GM19238 (cell line): Measurements from ENCODE around the gene ANKRD17.

Source experiments
- DNase-seq: peaks from one replicate; pipeline ENCODE4 v3.0.0; 2011; ENCODE audit warnings: low spot score; ENCODE audit not compliant: insufficient read length

The ANKRD17 gene

DNA sequence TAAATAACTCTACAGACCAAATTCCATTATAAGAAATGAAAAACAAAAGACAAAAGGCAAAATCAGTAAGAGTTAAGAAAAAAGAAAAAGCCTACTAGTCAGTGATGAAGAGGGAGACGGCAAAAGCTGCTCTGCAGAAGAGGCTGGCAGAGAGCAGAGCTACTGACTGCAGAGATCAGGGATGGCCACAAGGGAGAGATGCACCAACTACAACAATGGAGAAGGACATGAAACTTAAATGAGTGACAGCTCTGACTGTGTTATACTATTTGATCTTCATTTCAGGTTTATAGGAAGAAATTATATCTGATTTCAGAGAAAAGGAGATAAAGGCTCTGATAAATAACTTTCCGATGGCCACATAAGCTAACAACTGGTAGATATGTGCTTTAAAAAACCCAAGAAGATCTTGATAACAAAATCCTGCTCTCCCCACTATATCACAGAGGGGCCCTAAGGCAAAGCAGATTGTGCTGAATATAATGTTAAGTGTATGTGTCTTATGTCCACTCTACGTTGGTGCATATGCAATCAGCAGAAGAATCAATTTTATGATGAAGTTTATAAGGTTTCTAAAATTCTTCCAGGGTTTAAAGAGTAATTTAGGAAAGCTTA lies 130.7 kb downstream of the ANKRD17 start:
- no peak for DNase-seq

DNA sequence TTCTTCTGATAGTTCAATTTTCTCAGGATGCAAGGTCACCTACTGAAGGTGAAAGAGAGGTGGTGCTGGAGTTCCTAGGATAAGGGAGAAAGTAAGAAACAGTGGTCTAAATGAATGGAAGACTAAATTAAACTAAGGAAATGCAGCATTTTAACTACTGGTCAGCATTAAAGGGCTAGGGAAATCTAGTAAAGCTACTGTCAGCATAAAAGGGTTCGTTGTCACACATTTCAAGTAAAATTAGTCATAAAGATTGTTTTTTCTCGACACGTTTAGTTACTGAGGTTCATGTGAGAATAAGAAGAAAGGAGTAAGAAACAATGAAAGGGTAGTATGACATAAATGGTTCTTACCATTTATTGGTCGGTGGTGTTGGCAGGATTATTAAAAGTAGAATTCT lies 149.1 kb downstream of the ANKRD17 start:
- no peak for DNase-seq

DNA sequence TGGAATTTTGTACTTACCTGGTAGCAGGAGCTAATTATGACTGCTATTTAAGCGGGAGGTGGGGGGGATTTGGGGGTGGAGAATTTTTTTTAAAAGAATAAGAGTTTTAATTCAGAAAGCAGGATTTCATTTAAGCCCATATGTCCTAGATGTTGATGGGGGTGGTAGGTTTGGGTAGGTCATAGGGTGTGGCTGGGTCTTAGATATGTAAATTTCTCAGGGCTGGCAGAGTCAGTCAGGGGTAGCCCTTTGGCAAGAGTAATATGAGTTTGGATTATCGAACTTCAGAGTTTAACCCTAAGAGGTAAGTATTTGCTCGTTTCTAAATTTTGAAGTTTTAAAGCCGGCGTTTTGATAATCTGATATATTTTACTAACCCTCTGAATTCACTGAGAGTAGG lies 153.9 kb downstream of the ANKRD17 start:
- no peak for DNase-seq

DNA sequence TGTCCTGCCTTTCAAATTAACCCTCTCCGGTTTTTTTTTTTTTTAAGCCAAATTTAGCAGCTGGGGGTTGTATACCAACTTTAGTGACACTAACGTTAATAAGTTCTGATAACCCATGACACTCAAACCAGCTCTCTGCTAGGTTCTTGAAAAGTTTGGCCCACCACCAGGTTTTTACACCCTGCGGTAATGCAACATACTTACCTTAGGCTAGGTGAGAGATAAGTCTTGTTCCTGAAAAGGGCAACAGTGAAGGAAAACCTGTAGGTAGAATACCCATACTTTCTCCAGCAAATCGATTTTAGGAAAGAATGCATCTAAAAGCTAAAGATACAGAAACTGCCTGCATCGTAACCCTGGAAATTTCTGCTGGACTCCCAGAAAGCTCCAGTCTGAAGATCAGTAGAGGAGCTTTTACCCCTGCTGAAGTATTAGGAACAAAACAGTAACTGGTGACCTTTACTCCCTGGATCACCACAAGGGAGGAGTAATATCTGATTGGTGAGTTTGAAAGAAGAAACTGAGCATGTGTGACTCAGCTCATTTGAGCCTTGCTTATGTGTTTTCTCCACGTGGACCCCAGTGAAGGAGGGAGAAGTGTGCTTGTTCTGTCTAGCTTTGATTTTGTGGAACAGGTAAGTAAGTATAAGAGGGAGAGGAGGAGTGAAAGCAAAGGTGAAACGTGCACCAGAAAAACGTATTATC lies 154.6 kb downstream of the ANKRD17 start:
- no peak for DNase-seq

DNA sequence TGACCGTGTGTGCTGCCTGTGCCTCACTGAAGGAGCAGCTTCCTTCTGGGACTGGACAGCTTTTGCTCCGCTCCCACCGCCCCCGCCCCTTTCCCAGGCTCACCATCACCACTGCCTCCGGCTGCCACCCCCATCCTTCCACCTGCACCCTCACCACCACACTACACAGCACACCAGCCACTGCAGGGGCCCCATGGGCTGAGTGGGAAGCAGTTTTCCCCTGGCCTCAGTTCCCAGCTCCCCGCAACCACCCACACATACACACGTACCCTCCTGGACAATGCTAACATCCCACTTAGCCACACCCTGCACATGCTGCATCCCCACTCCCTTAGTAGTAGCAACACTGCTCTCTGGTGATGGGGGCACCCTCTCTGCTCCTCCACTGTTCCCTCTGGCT lies 159.5 kb downstream of the ANKRD17 start:
- no peak for DNase-seq

DNA sequence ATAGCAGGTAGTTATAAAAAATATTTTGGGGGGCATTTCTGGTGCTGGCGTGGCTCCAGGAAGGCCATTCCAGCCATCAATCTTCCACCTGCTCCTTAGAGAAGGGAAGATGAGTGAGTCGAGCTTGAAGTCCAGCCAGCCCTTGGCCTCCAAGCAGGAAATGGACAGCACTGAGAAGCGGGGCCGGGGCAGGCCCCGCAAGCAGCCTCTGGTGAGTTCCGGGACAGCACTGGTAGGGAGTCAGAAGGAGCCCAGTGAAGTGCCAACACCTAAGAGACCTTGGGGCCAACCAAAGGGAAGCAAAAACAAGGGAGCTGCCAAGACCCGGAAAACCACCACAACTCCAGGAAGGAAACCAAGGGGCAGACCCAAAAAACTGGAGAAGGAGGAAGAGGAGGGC lies 159.9 kb downstream of the ANKRD17 start:
- no peak for DNase-seq

DNA sequence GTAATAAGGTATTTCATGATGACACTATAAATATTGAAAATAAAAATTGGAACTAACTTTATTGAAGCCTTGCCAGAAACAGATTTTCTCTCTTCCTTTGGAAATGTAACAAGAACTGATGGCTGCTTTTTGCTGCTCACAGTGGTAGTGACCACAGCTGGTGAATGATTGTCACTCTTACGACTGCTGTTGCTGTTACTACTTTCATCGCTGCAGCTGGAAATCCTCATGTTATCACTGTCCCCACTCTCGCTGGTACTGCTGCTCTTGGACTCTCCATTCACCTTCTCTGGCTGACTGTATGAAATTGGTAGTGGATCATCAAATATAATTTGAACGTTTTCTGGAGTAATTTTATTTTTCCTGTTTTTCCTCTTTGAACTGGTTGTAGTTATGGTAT lies 160.6 kb downstream of the ANKRD17 start:
- no peak for DNase-seq

DNA sequence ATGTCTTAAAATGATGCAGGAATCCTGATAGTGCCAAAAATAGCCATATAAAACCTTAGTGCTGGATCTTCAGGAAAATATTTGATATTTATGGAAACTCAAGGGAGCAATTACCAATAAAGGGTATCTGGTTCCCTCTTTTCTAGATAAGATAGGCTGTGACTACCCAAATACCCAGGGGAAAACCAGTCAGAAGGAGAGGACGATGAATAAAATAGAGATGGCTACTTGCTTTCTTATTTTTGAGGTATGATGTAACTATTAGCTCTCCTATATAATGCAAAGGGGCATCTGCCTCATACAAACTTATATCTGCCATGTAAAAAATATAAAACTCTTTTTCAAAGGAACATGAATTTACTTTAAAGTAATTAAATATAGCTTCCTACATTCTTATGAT lies 165.7 kb downstream of the ANKRD17 start:
- DNase-seq = no peak

DNA sequence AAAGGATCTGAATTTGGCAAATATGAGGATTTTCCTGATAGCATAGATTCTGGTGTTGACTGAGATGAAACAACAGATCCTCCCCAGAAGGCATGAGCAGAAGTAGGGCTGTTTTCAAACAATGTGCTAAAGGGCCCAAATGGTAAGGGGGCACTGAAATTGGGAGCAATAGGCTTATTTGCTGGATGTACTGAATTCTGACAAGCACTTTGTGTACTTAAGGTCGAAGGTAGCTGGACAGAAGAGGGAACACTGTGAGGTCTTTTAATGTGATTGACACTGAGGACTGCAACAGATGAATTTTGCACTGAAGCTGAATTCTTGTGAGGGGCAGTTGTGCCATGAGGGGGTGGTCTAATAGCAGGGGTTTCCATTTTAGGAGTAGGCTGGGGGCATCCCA lies 167.9 kb downstream of the ANKRD17 start:
- DNase-seq = no peak

DNA sequence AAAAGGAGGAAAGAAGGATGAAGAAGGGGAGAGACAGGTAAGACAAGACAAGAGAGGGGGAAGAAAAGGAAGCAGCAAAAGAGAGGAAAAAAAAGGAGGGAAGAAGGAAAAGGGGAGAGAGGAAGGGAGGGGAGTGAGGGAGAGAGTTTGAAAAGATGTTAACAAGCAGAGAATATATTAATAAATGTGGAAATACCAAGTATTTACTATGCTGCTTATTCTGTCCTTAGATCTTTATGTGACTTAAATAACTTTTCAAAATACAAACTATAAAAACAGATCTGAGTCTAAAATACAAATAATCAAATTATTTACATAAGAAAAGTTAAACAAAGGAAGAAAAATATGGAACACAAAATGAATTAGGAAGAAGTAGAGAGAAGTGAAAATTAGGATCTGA lies 170.7 kb downstream of the ANKRD17 start:
- no peak for DNase-seq

DNA sequence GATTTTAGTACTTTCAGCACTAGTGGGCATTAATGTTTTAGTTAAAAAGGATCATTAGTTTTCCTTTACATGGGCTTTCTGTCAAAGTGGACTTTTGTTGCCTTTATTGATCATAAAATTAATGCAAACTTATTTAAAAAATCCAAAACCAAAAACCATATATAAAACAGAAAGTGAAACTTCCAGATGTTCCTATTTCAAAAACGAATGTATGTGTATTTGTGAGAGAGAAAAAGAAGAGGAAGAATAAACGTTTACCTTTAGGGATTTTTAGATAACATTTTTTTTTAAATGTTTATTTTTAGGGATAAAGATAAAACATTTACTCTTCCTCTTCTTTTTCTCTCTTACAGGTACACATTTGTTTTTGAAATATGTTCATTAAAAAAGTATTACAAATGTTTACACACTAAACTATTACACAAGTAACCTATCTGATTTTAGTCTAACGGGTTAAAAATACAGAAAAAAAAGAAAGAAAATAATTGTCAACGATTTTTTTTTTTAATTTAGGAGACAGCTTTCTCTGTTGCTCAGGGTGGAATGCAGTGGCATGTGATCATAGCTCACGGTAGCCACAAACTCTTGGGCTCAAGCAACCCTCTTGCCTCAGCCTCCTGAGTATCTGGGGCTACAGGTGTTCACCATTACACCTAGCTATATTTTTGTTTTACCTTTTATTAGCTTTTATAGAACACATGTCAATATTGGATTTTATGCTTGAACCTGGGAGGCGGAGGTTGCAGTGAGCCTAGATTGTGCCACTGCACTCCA lies 172.3 kb downstream of the ANKRD17 start:
- DNase-seq = no peak

DNA sequence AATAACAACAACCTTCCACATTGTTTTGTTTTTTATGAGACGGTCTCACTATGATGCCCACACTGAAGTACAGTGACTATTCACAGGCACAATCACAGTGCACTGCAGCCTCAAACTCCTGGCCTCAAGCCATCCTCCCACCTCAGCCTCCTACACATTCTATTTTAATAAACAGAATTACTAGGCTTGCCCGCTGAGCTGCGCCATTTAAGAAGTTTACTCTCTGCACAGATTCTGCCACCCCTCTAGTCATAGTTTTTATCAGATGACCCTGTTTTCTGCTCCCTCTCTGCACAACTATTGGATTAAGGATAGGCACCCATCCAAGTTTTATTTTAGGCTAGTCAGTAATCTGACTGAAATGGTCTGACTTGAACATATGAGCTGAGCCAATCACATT lies 177.8 kb downstream of the ANKRD17 start:
- DNase-seq = no peak

DNA sequence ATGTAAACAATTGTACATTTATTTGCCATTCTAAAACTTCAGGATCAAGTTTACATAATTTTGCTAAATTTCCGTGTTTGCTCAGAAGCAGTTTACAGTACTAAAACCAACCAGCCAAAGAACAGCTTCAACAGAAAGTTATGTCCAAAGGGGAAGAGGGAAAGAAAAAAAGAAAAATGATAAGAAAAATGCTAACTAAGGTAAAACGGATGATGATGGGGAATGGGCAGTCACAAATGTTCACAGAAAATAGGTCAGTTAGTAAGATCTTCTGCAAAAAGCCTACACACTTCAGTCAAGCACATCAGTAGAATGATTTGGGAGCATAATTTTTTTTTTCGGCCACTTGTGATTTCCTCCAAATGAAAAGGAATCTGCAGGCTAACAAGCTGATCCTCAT lies 182.8 kb downstream of the ANKRD17 start:
- DNase-seq = no peak

DNA sequence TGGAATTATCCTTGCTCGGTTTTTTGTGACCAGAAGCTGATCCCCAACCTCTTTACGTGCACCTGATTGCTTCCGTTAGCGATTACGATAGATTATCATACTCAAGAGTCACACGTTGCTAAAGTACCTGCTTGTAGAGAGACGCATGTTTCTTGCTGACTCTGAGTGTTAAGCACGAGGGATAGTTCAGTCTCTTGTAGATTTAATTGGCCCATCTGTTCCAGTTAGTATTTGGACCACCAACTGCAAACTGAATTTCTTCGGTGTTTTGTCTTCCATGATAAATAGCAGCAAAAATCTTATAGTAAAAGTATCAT lies 188.6 kb downstream of the ANKRD17 start:
- DNase-seq = no peak

DNA sequence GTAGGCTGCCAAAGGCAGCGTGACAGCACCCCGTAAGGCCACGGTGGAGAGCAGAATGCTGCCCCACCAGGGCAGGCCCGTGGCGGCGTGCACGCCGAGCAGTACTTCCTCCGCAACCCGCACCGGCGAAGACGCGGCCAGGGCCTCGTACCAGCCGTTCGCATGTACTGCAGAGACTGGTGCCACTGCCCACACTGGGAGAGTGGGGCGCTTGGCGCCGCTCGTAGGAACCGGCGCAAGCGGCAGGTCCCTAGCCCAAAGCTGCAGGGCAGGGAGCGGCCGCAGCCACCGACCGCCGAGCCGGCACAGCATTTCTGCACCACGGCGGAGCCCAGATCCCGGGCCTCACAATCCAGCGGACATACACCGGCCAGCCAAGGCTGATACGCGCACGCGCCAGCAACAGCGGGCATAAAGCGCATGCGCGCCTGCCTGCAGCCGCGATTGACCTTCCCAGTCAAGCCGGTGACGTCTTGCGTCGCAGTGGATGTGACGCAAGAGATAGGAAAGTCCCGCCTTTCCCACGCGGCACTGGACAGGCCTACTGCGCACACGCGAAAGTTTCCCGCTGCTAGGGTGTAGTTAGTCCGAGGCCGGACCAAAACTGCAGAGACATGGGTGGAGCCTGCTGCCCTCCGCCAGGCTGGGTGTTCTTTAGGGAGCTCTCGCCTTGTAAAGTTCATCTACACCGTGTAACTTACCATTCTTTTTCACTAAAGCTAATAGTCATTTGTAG lies 189.1 kb downstream of the ANKRD17 start, which contains the start of gene COX18:
COX18 (minus strand) TSS at position 379 of the 736 bp plus-strand sequence; CDS start at position 312, 67 bp downstream.
- DNase-seq = peak; percentile 61

DNA sequence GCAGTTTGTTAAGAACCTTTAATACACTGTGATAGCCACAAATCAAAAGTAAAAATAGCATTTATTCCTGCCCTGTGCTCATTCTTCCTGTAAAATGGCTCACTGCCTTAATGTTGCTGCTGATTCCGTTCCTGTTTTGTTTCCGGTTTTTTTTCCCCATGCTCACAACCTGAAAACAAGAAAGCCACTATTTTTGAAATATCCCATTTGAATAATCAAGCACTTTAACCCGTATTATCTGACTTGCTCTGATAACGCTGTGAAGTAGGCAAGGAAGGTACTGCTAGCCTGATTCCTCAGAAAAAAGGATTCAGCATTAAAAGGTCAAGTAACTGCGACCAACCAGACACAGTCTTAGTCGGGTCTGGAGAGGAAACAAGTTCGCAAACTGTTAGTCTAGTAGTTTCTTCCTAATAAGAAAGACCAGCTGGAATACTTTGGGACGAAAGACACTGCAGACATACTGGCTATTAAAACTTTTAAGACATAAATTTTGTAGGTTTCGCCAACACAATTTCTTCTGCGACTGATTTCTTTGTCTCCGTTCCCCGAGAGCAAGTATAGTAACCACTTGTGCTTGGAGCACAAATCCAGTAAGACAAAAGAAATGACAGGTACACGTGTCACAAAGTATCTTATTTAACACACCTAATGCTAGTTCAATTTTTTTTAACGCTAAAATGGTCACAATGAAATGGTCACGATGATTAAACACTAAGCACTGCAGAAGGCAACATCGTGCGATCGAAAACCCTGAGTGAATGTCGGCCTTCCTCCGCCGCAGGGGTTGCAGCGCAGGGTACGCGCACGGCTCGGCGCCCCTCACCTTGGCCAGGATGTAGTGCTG lies 189.9 kb downstream of the ANKRD17 start:
- DNase-seq = no peak

DNA sequence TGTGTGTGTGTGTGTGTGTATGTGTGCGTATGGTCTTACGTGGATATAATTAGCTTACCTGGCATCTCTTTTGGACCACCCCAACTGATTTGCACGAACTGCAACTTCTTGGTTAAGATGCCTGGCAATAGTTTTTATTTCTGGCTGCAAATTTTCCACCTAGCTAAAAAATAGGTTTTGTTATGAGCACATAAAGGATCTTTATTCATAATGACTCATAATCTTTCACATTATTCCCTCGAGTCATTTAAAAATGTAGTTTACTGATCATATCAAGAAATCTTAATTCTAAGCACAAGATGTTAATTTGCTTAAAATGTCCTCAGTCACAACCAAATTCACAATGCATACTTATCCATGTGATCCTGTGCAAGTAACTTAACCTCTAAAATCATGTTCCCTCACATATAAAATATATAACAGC lies 190.6 kb downstream of the ANKRD17 start:
- DNase-seq = no peak

DNA sequence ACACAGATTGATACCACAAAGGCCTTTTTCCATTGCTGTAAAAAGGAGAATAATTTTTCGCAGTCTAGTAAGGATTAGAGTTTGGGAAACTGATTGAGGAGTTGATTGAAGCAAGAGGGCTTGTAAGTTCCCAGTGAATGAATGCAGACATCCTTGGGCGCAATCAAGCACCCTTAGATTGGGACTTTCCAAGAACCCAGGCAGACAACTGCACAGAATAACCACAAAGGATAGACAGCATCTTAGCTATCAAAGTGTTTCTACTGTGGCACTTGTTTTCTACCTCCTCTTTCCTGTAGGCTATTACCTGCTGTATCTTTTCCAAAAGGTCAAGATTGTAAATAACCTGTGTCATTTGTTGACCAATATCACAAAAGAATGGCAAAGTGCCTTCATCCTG lies 191.7 kb downstream of the ANKRD17 start:
- no peak for DNase-seq

DNA sequence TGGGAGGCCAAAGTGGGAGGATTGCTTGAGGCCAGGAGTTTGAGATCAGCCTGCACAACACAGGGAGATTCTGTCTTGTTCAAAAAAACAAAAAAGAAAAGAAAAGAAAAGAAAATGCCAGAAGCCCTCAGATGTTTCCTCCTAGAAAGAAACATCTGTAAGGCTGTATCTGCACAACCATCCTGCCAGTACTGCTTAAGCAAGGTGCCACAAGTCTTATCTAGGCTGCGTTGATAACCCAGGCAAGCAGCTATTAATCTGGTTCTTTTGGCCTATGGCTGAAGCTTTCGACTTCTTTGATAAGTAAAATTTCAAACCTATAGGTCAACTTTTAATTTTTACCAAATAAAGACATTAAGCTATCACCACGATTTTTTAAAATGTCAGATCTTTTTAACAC lies 192.2 kb downstream of the ANKRD17 start:
- DNase-seq = no peak

DNA sequence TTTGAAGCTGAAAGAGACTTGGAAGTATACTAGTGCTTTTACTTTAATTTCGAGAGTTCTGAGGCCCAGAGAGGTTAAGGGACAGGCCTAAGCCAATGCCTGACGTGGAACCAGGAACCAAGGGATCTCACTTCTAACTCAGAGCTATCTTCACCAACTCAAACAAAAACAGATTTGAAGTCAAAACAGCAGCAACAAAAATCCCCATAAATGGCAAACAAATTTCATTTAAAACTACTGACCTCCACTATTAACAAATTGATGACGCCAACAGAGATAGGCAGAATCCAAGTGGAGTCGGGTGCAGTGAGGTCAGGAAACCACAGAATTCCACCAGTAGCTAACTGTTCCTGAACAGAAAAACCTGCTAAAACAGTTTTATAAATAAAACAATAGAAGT lies 194.1 kb downstream of the ANKRD17 start:
- DNase-seq = no peak

DNA sequence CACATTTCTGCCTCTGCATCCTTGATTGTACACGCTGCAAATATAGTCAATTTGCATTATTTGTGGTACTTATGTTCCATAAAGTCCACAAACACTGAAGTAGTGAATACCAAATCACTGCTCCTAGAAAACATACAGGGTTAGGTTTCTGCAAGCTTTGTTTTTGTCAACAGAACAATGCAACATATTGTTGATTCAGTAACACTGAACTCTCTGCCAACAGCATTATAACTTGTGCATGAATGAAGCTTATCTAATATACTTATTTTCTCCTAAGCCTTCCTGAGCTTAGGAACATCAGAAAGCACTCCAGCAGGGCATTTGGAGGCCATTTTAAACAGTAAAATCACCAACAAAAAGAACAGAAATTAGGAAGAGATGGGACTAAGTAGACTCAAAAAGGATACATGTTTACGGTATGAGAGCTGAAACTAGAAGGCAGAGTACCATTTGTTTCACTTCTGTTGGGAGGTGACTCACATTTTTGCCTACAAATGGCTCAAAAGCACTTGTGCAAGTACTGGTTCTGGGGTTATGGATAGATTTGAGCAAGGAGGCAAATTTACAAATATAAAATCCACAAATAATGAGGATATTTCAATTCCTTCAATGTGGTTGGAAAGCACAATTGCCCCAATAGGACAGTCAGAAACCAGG lies 203.2 kb downstream of the ANKRD17 start:
- no peak for DNase-seq
